CD4-positive, alpha-beta T cell treated with Interferon gamma for 1 hour (primary cell): ENCODE results near the gene HOXC10.

Experiments used
- DNase-seq: peaks from one replicate; pipeline ENCODE4 v3.0.0-alpha.2; 2020

HOXC10 gene

DNA sequence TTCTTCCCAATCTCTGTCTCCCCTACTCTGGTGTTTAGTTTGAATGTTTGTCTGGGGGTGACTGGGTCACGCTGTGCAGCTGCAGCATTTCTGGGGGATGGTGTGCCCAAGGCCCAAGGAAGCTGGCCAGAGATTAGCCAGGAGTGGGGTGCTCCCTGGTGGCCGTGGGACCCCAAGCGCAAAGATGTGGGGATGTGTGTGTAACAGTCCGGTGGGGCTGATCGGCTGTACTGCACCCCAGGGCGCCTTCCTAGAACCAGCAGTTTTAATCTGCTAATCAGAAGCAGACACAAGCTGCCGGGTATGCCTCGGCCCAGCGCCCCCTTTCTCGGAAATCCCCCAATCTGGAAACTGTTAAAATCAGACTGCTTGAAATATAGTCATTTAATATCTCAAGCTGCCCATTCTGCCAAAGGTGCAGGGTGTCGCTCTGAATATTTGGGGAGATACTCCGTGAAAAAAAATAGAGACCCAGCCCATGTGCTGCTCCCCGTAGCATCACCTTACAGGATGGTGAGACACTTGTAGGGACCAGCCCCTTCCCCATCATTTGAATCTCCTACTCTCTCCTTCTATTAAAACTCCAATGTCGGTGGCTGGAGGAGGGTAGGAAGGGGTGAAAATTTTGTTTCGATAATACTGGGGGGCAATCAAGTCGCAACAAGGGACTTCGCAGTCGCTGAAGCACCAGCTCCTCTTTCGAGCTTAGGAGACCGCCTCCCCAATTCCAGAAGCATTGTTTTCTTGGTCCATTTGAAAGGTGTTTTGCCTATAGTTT is 19.3 kb downstream of the HOXC10 start:
- DNase-seq: no peak

- no peak for DNase-seq
Observed at GRCh38 chr12:54004841-54005530, 20.0 kb downstream of the HOXC10 start.

DNA sequence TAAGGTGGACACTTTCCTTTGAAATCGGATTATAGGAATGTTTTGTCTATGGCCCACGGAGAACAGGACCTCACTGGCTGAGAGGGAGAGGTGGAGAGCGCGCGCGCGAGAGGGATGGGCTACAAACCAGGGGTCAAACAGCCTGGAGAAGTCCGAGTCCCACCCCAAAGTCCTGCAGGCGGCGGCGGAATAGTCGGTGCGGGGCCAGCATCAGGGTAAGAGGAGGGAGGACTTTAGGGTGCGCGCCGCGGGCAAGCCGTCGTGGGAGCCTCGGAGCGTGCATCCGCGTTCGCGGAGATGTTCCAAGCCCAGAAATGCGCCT is 20.5 kb downstream of the HOXC10 start:
- DNase-seq: no peak

- peak; percentile 76 for DNase-seq
Observed at GRCh38 chr12:54005853-54006558, 21.1 kb downstream of the HOXC10 start.

DNA sequence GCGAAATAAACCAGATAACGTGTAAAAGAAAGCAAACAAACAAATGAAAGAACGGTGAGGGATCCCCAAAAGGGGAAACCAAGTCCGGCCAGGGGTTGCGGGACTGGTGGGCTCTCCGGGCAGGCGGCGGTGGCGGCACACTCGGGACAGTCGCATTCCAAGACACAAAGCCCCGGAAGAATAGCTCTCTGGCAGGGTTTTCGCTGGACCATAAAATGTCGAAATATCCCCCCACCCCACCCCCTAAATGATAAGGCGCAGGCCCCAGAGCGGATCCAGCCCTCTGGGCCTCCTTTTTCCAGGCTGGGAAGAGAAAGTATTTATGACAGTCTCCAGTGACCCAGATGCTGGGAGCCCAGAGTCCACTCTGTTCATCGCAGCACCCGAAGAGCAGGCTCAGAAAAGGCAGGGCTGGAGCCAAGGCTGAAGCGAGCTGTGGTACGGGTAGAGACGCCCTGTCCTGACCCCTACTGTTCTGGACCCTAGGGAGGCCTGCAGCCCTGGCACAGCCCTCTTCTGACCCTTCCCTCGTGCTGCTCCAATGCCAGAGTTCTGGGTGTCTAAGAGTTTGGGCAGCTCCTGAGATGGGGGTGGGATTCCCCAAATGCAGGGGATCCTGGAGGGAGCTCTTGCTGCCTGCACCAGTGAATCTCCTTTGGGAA is 21.7 kb downstream of the HOXC10 start:
- DNase-seq: no peak

- no peak for DNase-seq
Observed at GRCh38 chr12:54007538-54008259, 22.8 kb downstream of the HOXC10 start.

- DNase-seq: no peak
Observed at GRCh38 chr12:54008260-54008552, 23.3 kb downstream of the HOXC10 start.

- no peak for DNase-seq
Observed at GRCh38 chr12:54009171-54010052, 24.5 kb downstream of the HOXC10 start.

GRCh38 chr12:54010053-54010971 is 25.4 kb downstream of the HOXC10 start:
- DNase-seq: no peak

GRCh38 chr12:54010972-54011664 is 26.2 kb downstream of the HOXC10 start:
- DNase-seq: no peak

DNA sequence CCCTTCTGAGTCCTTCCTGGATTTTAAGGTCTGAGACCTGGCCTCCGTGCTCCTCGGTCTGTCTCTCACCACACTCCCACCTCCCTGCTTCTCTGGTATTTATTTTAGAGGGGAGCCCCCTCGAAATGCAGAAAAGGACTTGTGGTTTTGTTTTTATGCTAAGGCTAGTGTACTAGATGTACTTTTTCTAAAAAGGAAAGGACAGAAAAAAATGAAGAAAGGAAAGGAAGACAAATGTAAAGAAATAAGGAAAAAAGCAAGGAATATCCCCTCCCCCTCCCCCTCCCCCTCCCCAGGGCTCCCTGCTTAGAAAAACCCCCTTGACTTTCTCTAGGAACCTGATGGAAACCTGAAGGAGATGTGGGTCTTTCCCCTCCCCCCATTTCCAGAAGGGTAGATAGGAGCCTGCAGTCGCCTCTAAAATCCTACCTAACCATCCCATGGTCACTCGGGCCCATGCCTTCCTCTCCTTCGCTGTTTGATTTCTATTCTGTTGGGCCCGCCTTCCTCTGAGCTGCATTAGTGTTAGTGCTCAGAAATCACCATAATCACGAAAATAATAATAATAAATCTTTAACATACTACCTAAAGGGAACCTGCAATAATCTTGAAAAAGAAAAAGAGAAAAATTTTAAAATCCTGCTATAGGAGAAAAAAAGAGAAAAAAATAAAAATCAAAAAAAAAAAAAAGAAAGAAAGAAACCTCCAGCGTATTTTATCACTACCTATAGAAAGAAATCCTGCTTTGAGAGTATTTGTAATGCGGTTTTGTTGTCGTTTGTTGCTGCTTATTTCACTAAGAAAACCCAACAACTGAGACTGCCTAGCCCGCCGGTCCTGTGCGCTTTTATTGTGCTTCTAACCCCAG is 27.0 kb downstream of the HOXC10 start:
- no peak for DNase-seq

- DNase-seq: no peak
Observed at GRCh38 chr12:54012631-54013409, 27.9 kb downstream of the HOXC10 start.

DNA sequence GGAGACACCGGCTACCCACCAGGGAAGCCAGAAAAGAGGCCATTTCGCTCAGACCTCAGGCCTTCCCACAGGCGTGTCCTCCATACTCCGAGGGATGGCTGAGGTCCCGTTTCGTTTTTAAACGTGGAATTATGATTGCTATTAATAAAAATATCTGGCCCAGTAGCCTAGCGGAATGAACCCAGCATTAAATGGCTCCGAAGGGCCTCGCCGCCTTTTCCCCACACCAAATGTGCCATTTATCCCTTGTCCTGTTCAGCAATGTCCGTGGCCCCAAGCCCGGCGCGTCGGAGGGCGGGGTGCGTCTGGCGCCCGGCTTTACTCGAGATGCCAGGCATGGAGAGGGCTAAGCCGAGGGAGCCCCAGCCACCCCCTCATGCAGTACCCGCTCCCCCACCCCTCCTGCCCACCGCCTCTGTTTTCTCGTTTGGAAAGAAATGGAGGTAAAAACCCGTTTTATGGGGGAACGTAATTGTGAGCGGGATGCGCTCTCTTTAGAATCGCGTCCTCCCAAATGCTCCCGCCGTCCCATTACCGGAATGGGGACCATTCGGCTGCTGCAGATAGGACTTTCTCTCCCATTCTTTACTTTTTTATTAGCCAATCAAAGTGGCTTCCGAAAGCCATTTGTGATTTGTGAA is 29.6 kb downstream of the HOXC10 start:
- no peak for DNase-seq

DNA sequence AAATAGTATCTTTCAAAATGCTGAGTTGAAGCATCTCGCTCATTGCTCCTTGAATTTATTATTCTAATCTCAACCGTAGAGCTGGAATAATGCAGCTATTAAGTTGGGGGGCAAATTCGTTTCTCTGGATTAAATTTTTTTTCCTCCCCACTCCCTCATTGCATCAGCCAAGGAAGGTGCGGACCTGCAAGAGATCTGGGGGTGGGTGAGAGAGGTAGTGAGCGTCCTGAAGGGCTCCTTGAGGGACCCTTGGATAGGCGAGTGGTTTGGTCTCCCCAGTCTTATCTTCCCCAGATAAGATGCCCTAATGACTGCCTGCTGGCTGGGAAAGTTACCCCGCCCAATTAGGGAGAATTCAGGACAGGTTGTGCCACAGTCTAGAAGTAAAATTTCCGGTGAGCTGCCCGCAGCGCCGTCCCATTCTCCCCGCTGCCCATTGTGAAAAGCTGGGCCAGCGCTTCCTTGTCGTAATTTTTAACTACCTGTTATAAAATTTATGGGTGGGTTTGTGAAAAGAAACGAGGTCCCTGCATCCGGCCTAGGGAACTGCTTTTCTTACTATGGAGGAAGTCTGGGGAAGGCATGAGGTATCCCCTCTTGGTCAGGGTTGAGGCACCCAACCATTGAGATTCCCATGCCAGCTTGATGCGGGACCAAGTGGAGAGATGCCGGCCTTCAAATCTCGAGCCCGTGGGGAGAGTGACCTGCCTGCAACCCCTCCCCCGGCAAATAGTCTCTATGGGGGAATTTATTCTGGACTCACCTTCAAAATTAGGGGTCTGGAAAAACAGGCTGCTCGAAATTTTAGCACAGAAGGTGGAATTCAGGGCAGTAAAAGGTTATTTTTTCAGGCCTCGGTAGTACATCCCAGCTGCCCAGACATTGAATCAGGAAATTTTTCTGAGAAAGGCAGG is 30.3 kb downstream of the HOXC10 start:
- DNase-seq: no peak

GRCh38 chr12:54016051-54016450 is 31.1 kb downstream of the HOXC10 start:
- no peak for DNase-seq

- no peak for DNase-seq
Observed at GRCh38 chr12:54016478-54016964, 31.6 kb downstream of the HOXC10 start.
